GM04504 (cell line): ENCODE data around the gene DLL1.

Experiments
- DNase-seq: peaks from one replicate; pipeline ENCODE4 v3.0.0-alpha.2; 2012; ENCODE audit warnings: low read depth

Gene DLL1

DNA sequence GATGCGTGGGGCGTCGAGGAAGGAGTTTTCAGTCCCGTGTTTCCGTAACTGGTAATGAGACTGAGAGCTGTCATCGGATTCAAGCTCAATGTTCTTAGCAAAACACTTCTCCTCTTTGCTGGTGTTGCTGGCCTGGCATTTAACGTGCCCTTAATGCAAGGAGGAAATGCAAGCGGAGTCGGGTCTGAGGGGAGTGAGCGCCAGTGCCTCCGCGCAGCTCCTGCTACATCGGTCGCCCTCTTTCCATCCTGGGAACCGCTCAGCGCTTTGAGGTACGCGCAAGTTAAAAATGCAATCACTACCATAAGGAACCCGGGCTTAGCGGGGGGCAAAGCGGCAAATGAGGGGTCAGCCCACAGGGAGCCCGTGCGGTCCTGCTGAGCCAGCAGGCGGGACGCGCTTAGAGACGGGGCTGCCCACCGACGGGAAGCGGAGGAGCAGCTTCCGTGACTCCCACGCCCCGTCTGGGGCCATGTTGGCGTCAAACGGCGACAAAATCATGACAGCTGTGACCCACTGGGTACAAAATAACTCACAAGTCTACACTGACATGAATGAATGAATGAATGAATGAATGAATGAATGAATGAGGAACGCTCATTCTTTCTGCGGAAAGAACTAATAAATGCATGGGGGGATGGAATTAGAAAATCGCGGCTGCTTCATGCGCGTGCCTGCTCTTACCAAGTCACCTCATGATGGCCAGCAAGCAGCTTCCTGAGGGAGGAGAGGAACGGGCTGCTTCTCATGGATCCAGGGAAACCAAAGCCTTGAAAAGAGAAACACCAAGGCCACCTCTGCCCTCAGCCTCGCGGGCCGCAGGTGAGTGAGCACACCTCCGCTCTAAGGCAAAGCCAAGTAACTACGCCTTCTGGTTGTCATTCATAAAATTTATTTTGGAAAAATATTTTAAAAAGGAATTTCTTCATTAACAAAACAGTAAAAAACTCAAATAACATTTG lies 9.3 kb downstream of the DLL1 start:
- no peak for DNase-seq

DNA sequence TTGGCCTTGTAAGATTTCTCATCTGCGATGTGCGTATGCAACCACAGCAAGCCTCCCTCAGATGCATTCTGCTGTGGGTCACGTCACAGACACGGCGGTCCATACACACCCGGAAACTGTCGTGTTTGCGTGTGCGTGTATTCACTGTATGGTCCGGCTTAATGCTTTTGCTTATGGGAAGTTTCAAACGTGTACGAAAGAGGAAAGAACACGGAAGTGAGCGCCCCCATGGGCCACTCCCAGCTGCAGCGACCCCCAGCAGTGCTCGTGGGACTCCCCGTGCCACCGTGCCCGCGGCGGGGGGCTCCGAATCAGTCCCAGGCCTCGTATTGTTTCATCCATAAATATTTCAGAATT lies 10.2 kb downstream of the DLL1 start:
- no peak for DNase-seq

- DNase-seq: no peak
Measured at GRCh38 chr6:170279977-170280688, 10.7 kb downstream of the DLL1 start.

DNA sequence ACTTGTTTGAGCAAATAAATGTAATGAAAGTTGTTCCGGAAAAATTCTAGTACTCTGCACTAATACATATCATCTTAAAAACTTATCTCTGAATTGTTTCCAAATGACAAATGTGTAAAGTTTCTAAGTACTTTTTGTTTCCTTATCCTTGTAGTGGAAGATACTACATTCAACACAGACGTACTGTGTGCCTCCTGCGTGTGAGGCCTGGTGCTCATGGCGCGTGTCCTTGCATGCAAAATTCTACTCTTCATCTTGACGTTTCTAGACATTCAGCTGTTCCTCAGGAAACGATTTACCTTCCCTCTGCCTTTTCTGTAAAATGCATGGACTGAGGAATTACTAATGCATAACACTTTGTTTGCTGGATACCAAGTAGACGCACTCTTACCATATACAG lies 11.5 kb downstream of the DLL1 start:
- no peak for DNase-seq

- DNase-seq: no peak
Measured at GRCh38 chr6:170278743-170279094, 12.2 kb downstream of the DLL1 start.

DNA sequence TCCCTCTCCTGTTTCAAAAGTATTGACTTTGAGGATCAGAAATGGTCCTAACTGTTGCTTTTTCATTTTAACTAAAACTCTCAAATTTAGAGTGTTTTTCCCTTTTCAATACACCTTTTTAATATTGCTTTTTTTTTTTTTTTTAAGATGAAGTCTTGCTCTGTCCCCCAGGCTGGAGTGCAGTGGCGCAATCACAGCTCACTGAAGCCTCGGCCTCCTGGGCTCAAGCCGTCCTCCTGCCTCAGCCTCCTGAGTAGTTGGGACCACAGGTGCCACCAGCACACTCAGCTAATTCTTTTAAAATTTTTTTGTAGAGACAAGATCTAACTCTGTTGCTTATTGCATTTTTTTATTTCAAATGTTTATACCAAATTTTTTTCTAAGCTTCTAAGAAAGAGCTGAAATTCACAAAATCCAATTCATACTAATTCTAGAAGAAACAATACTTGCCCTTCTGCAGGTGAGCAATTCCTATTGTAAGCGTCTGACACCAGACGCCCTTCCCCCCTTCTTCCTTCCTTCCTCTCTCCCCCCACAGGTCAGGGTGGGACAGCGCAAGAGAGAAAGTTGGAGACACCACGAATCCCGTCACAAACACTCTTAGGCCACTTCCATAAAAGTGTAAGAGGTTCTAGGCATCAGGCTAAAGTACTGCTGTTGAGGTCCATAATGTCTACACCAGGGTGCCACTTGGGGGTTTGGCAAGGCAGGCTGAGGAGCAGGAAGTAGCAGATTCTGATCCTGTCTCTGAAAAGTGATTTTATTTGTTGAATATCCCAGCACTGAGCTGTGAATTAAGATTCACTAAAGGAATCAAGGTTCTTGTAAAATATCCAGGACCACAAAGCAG lies 12.8 kb downstream of the DLL1 start:
- no peak for DNase-seq

DNA sequence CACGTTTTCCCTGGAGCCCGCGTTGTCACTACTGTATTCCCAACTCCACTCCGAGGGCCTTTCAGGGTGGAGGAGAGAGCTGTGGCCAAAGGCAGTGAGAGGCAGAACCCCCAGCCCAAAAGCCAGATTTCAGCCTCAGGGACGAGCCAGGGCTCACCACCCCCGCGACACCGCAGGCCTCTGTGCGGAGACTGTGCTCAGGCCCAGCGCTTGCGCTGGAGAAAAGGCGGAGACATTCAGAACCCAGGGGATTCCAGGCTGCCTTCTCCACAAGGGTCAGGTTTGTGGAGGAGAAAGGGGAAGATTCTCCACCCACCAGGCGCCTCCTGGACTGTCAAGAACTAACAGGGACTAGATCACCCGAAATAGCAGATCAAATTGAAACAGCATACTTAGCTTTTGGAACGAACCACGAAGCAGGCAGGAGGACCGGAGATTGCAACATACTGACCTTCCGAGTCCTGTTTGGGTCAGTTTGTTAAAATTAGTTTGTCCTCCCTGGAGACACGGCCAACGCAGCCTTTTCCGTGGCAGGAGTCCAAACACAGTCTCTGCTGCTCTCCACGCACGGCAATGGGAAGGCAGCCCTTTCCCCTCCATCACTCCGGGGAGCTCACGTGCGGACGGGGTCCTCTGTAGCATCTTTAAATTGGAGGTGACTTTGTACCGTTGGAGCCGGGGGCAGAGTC lies 14.4 kb downstream of the DLL1 start:
- no peak for DNase-seq

DNA sequence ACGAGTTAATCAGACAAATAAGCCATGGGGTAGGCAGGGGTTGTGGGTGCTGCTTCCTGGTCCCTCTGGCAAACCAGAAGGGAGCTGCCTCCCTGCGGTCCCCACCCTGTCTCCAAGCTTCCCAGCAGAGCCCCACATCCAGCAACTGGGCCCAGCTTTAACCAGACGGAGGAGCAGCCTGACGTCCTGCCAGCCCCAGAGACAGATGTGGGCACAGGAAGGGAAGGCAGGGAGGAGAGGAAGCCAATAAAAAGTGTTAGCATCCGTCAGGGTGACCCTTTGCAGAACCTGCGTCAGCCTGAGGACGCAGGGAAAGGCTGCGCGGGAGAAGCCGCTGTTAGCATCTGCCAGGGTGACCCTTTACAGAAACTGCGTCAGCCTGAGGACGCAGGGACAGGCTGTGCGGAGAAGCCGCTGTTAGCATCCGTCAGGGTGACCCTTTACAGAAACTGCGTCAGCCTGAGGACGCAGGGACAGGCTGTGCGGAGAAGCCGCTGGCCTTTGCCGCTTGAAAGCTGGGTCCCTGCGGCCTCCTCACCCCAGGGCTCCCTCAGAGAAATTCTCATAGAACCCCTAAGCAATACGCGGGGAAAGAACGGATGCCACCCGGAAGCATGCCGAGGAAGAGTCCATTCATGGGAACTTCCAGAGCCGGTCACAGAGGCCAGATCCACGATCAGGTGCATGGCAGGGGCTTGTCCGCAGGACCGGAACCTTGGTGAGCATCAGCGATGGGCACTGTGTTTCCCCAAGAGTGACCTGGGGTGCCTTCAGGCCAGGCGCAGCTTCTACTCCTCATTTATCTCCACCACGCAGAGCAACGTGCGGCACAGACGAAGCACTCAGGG lies 15.9 kb downstream of the DLL1 start:
- no peak for DNase-seq

- DNase-seq: no peak
Measured at GRCh38 chr6:170273681-170274080, 17.2 kb downstream of the DLL1 start.

DNA sequence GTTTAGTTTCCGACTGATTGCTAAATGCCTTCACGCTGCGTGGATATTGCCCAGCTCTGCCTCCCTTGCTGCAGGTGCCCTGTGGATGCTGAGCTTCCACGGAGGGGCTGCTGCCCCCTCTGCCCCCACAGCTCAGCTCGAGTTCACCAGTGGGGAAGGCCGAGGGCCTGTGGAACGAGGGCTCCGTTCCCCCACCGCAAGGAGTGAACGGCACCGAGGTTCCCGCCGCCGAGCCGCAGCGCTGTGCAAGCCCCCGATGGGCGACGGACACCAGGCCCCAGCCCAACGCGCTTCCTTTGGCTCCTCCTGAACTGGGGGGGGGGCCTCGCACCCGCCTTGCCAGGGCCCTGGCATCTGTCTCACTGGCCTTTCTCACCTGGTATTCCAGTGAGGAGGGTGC lies 17.7 kb downstream of the DLL1 start:
- no peak for DNase-seq

- DNase-seq: no peak
Measured at GRCh38 chr6:170272341-170273065, 18.4 kb downstream of the DLL1 start.

DNA sequence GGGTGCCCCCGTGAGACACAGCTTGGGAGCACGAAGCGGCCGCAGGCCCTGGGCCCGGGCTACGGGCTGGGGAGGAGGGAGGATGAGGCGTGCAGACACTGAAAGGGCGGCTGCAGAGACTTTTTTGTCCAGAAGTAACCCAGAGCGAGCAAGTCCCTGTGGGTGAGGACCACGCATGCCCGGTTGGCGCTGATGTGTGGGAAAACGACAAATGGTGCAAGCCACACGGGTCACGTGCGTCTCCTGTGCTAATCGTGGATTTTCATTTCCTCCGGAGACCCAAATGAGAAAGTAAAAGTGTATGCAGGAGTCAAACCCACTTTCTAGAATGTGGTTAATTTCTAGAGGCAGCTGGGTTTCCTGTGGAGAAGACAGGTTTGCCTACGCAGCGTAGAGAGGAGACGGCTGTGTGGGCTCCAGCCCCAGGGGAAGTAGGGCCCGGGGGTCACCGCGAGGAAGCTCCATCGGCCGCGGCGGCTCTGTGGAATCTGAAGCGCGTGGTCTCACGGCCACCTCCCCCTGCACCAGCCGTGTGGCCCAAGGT lies 19.0 kb downstream of the DLL1 start:
- no peak for DNase-seq

DNA sequence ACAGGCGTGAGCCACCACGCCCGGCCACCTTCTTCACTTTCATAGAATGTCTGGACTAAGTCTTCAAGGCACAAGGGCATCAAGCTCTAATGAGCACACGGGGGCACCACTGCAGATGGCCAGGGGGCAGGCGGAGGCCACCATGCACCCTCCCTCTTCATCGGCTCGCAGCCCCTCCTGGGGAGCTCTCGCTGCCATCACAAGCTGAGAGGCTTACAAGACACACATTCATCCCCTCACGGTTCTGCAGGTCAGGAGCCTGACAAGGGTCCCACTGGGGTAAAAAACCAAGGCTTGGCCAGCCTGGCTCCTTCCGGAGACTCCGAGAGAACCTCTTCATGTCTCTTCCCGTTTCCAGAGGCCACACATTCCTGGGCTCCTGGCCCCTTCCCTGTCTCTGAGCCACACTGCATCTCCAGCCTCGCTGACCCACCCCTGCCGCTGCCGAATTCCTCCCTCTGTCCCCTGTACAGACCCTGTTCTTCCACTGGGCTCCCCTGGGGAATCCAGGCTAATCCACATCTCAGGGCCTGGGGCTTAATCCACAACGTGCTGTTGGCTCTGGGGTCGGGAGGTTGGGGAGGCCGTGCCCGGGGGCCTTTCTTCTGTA lies 19.8 kb downstream of the DLL1 start:
- no peak for DNase-seq

GRCh38 chr6:170269846-170270541 lies 20.9 kb downstream of the DLL1 start:
- no peak for DNase-seq

- no peak for DNase-seq
Measured at GRCh38 chr6:170269151-170269845, 21.6 kb downstream of the DLL1 start.

GRCh38 chr6:170268216-170269129 lies 22.4 kb downstream of the DLL1 start:
- no peak for DNase-seq

DNA sequence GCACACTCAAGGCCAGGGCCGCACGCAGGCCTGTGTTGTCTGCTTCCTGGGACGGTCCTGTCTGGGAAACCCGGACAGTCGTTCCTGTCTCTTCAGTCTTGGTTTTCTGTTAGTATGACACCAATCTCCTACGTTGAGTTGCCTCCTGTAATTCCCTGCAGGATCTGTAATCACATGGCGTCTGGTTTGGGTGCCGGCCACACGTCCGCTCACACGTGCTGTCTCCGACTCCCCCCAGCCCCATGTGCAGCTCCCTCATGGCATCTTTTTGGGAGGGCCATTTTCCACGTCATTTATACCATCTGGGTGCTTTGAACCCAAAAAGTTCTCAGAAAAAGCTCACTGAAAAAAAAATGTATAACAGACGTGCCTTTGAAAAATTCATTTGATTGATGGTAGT lies 23.2 kb downstream of the DLL1 start:
- no peak for DNase-seq
